A172 (cell line): Measurements from ENCODE around the gene RAPGEF1. TPM values are rescaled to one million over a fixed set of nuclear protein-coding genes. Genes with fewer than 3 reads are reported as not detected.
A peak's percentile ranks its signal among the peaks of the same experiment; 100 is the strongest.
"Not testable (repeated sequence)": the region's sequence is repeated elsewhere in the genome, so short reads cannot be mapped to it uniquely, and the experiment has no call there.

ENCODE experiments used
- DNase-seq: peaks from one replicate; pipeline ENCODE4 v3.0.0-alpha.2; 2015; ENCODE audit warnings: low spot score
- total RNA-seq: library from RNA; depleted of rRNA; stranded (reverse); fragments of >200 nt; shearing (Covaris generic); gene quantifications from 2 replicates; pipeline ENCODE4 v1.2.3, GENCODE V29; 2014

Gene RAPGEF1
- total RNA-seq, 1 experiment from 2014 or later: 40.9 TPM

DNA sequence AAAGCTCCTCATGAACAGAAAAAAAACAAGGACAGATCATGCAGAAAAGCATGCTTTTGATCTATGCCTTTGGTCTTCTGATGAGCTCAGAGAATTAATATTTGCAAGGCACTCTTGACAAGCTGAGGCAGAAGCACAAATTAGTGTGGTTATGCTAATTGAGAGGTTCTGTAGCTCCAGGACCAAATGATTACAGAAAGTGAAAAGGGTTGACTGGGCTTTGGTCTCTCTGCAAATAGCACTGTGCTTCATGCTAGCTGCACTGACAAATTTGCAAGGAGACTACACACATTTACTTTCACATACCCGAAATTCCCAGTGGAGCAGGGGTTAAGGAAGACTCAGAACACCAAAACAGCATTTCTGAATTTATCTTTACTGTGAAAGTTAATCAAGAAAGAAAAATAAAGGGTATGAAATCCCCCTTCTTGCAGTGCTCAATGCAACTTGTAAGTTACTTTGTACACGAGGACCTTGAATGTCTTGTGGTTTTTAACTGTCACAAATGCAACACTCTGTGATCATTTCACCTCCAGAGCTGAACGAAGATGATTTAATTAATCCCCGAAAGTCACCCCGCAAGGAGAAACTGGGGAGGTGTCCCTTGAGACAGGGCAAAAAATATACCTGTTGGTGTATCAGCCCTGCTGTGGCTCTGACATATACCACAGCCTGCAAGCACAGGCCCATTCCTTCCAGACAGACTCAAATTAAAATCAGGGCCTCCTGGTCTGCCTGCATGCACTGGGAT, 11.9 kb downstream of the RAPGEF1 start:
- no peak for DNase-seq

GRCh38 chr9:131727184-131727759, 12.6 kb downstream of the RAPGEF1 start:
- DNase-seq: peak; percentile 50

DNA sequence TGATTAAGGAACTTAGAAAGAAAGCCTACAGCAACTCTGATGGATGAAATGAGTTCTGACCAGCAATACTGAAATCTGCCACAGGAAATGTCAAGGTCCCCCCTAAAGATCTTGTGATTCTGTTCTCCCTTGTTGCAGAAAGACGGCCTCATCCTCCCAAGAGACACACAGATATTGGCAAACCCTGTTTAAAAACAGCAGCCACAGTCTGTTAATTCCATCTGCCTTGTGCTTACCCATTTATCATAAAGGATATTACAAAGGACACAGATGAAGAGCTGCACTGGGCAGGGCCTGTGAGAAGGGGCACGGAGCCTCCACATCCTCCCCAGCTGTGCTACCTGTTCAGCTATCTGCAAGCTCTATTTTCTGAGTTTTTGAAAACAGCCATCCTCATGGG, 15.2 kb downstream of the RAPGEF1 start:
- DNase-seq: no peak

DNA sequence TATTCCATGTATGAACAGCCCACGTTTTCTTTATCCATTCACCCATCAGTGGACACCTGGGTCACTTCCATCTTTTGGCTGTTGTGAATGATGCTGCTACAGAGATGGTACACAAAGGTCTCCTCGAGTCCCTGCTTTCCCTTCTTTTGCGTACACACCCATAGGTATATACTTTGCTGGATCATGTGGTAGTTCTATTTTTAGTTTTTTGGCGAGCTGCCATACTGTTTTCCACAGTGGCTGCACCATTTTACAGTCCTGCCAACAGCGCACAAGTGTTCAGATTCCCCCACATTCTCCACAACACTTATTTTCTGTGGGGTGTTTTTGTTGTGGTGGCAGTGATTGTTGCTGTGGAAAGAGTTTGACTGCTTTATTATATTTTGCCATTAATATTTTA, 16.2 kb downstream of the RAPGEF1 start:
- DNase-seq: no peak

GRCh38 chr9:131722255-131722654, 17.6 kb downstream of the RAPGEF1 start:
- no peak for DNase-seq

- no peak for DNase-seq
Observed at GRCh38 chr9:131721076-131721475, 18.8 kb downstream of the RAPGEF1 start.

DNA sequence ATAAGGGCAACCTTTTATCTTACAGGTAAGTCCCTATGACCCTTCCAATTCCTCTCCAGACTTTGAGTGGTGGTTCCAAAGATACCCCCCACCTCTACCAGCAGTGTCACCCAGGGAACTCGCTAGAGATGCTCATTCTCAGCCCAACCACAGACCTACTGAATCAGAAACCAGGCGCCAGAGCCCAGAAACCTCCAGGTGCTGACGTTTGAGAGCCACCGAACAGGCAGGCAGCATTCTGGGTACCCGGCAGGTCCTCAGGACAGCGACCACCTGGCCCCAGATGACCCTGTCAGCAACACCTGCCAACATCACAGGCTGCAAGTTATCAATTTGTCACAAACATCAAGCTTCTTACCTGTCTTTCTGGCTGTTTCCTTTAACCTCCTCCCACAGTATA, 19.5 kb downstream of the RAPGEF1 start:
- no peak for DNase-seq

- DNase-seq: no peak
Observed at GRCh38 chr9:131719262-131719908, 20.5 kb downstream of the RAPGEF1 start.

DNA sequence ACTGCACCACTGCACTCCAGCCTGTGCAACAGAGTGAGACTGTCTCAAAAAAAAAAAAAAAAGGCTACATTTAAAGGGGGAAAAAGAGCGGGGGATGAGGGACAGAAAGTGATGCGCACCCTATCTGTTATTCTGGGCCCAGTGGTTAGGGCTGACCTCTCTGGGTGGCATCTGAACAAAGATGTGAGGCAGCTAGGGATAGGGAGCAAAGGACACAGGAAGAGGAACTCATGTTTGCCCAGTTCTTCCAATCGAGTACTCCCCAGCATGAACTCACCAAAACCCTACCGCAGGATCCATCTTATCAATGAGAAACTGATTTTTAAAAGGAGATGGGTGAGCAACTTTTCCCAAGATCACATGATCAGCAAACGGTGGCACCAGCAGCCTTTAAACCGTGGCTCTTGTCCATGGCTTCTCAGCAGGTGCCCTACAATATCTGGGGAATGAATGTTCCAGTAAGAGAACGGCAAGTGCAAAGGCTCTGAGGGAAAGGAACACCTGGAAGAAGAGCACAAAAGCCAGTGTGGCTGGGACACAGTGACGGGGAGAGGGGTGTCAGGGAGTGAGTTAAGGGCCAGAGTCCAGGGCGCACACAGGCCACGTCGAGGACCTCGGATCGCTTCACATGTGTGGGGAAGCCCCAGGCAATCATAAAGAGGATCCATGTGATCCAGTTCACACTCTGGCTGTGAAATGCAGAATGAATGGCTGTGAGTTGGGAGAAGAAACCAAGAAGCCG, 22.0 kb downstream of the RAPGEF1 start:
- DNase-seq: no peak

- no peak for DNase-seq
Observed at GRCh38 chr9:131715906-131716305, 24.0 kb downstream of the RAPGEF1 start.

DNA sequence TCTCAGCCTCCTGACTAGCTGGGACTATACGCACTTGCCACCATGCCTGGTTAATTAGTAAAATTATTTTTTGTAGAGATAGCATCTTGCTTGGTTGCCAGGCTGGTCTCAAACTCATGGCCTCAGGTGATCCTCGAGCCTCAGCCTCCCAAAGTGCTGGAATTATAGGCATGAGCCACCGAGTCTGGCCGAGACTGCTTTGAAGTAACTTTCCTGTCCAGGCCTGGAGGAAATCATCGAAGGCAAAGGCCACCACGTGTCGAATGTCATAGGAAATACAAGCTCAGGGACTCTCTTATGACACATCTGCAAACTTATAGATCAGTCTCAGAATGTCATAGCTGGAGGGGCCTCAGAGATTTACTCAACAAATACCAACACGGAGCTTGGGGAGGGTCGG, 25.1 kb downstream of the RAPGEF1 start:
- DNase-seq: no peak

GRCh38 chr9:131714161-131714646, 25.7 kb downstream of the RAPGEF1 start:
- no peak for DNase-seq

DNA sequence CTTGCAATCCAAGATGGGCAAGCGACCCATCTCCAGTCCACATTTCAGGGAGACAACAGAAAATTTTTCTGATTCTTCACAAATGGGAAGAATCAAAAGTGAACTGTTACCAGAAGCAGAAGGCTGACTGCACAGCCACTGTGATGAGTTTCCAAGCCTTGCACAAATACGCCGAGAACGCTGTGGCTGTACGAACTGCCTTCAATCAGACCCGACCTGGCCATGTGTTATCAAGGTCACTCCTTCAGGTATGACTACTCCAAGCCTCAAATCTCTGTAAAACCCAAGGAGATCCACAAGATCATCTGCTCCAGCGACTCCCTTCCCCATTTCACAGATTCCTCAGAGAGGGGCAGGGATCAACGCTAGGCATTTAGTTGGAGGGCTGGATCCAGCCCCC, 26.9 kb downstream of the RAPGEF1 start:
- no peak for DNase-seq

DNA sequence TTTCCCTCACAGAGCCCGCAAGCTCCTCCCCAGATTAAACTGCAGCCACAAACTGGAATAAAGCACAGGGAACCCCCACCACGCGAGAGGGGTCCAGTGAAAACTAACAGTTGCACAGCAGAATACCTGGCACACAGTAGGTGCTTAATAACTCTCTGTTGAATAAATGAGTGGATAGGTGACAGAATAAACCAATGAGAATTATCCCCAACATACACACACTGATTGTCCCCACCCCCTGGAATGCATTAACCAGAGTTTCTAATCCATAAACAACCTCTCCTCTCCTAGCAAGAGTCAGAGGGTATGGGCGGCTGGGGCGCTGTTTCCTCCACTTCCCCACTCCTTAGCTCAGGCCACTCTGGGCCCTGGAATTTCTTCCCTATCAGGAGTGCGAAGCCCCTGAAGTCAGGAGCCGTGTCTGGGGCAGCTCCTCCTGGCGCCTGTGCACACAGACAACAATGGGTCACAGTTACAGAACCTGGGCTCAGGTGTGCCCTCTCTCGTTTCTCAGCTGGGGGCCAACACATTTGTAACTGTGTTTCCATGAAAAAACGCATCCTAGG, 27.6 kb downstream of the RAPGEF1 start:
- no peak for DNase-seq

GRCh38 chr9:131709771-131710431, 30.0 kb downstream of the RAPGEF1 start:
- DNase-seq: peak; percentile 40

- not testable (repeated sequence) for DNase-seq
Observed at GRCh38 chr9:131709010-131709770, 30.7 kb downstream of the RAPGEF1 start.

DNA sequence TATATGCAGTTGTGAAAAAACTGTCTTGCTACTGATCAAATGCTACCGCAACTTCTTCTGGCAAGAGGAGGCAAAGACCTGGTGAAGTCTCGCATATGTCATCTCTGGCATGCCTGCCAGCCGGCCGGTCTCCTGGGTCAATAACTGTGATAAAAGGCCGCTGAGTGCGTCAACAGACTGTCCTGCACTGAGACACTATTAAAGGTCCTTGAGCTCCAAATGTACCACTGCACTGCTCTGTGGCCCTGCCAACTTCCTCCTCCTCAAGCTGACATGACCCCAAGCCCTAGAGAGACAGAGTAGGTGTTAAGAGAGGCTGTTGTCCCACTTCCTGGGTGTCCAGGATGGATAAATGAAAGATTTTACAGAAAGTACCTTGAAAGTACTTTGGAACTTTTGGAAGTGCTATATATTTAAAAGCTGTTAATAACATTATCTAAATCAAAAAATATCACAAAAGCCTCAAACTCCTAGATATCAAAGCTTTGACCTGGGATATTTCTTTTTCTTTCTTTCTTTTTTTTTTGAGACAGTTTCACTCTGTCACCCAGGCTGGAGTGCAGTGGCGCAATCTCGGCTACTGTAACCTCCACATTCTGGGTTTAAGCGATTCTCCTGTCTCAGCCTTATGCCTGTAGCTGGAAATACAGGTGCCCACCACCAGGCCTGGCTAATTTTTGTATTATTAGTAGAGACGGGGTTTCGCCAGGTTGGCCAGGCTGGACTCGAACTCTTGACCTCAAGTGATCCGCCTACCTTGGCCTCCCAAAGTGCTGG, 31.5 kb downstream of the RAPGEF1 start:
- peak; percentile 5 for DNase-seq

DNA sequence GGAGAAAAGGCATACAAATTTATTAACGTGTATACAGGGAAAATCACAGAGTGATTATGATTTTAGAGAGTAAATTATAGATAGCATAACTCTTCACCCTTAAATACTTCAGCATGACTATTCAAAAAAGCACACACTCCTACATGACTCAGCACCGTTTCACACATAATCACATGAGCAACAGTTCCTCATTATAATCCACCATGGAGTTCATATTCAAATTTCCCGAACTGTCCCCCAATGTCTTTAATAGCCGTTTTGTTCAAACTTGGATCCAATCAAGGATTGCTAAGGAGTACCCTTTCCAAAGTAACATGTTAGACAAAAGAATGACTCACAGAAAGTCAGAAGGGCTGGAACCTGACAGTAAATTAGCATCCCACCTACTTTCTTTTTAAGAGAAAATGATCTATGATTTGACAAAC, 32.1 kb downstream of the RAPGEF1 start:
- peak; percentile 52 for DNase-seq

DNA sequence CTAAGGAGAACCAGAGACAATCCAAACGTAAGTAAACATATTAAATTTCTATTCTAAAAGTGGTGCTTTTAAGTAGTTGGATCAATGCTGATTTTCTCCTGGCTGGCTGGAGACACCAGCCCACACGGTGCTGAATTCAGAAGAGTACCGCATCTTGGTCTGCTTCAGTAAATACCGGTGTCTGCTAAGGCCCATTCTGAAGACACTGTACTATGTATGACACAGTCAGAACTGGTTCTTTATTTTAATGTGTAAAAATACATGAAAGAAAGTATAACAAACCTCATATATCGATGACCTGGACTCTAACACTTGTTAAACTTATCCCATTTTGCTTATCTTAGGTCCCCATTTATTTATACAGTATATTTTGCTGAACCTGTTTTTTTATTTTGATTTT, 32.8 kb downstream of the RAPGEF1 start:
- DNase-seq: no peak

- DNase-seq: no peak
Observed at GRCh38 chr9:131706608-131706970, 33.3 kb downstream of the RAPGEF1 start.
